H1 (cell line): ENCODE data around the gene GNLY.

ENCODE experiments used
- KDM1A ChIP-seq: fragments of 200-600, 300-600 bp; sonication (generic); IDR thresholded peaks from 2 replicates; pipeline ENCODE4 v1.7.1; 2016; ENCODE audit warnings: mild to moderate bottlenecking, low read length, borderline replicate concordance
- POLR2A ChIP-seq, 2 experiments: IDR thresholded peaks; 1 replicate in 1 of 2; 2 replicates in 1 of 2; pipeline ENCODE4 v1.6.1; 2011; ENCODE audit warnings: low read depth in 2 of 2, low read length in 2 of 2, mild to moderate bottlenecking in 2 of 2; ENCODE audit errors: control extremely low read depth in 1 of 2
- SIX5 ChIP-seq: IDR thresholded peaks from 2 replicates; pipeline ENCODE4 v1.6.1; 2011; ENCODE audit warnings: mild to moderate bottlenecking, low read depth, low read length
- TEAD4 ChIP-seq: IDR thresholded peaks from 2 replicates; pipeline ENCODE4 v1.6.1; 2012; ENCODE audit warnings: low read depth, low read length, inconsistent platforms, mixed read lengths
- TF ChIP-seq, protein P1 (sequence below), 3 experiments: IDR thresholded peaks; 1 replicate in 2 of 3; 2 replicates in 1 of 3; pipeline versions ENCODE4 v1.5.1 to v1.6.1; 2011; ENCODE audit warnings: low read length in 3 of 3, mild to moderate bottlenecking in 3 of 3, inconsistent platforms in 2 of 3, low read depth in 1 of 3, moderate library complexity in 1 of 3; ENCODE audit not compliant: insufficient read depth in 1 of 3; ENCODE audit errors: control extremely low read depth in 1 of 3

DNA sequence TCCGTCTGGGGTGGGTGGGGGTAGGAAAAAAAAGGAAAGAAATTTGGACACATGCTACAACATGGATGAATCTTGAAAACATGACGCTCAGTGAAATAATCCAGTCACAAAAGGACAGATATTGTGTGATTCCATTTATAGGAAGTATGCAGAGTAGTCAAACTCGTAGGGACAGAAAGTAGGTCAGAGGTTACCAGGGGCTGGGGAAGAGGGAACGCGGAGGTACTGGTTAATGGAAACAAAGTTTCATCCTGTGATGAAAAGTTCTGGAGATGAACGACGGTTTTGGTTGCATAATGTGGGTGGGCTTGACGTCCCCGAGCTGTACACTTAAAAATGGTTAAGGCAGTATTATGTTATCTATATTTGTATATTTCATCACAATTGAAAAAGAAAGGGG is 21.7 kb upstream of the GNLY start:
- TF ChIP-seq SIX5 (no peak), POLR2A (IDR thresholded peaks at IDR 0.05; ENCODE audit: control extremely low read depth in 1 of 2, low read depth in 2 of 2, low read length in 2 of 2) (no peak), TEAD4 (no peak), KDM1A (no peak)
- TF ChIP-seq, protein P1, sequence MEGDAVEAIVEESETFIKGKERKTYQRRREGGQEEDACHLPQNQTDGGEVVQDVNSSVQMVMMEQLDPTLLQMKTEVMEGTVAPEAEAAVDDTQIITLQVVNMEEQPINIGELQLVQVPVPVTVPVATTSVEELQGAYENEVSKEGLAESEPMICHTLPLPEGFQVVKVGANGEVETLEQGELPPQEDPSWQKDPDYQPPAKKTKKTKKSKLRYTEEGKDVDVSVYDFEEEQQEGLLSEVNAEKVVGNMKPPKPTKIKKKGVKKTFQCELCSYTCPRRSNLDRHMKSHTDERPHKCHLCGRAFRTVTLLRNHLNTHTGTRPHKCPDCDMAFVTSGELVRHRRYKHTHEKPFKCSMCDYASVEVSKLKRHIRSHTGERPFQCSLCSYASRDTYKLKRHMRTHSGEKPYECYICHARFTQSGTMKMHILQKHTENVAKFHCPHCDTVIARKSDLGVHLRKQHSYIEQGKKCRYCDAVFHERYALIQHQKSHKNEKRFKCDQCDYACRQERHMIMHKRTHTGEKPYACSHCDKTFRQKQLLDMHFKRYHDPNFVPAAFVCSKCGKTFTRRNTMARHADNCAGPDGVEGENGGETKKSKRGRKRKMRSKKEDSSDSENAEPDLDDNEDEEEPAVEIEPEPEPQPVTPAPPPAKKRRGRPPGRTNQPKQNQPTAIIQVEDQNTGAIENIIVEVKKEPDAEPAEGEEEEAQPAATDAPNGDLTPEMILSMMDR (IDR thresholded peaks at IDR 0.05; ENCODE audit: control extremely low read depth in 1 of 3, insufficient read depth in 1 of 3, low read depth in 1 of 3, low read length in 3 of 3) = no peak
